ENCODE measurements around the gene BAIAP2. TPM values are rescaled to one million over a fixed set of nuclear protein-coding genes. Genes with fewer than 3 reads are reported as not detected.

BAIAP2 gene
- total RNA-seq, 4 donors from 2014 or later, result 35.8 to 86.8 (median 42.1) TPM

- no peaks in the 10 kb centered on the region for H3K36me3 ChIP-seq
- intact Hi-C loops (cut with DNase I), result loop anchor here (10.0 kb wide), 1 partner anchor 189 kb away; the partner anchor contains the start of gene CEP131
- H3K4me3 ChIP-seq (replicated peaks in 1 of 3), result peak overlapping the region in 2 of 3 donors; percentile 12 to 68
- 17 to 45% methylated on average over 9 to 33 of the region's 66 CpGs for WGBS, 2 donors
- no peaks in the 10 kb centered on the region for H3K27me3 ChIP-seq
- peaks cover 50 to 61% of the 10 kb centered on the region in 2 donors for H3K4me1 ChIP-seq
- peak overlapping the region in 2 of 3 donors; percentile 85 to 86 for H3K27ac ChIP-seq
- no peaks in the 10 kb centered on the region for H3K9me3 ChIP-seq
- TF ChIP-seq POLR2A (IDR thresholded peaks at IDR 0.05) (no peak), CTCF (IDR thresholded peaks at IDR 0.05) (no peak)
- peak in 1 of 2 donors; percentile 44 for DNase-seq
Measured at GRCh38 chr17:81035521-81036196, 708 bp downstream of the BAIAP2 start.

DNA sequence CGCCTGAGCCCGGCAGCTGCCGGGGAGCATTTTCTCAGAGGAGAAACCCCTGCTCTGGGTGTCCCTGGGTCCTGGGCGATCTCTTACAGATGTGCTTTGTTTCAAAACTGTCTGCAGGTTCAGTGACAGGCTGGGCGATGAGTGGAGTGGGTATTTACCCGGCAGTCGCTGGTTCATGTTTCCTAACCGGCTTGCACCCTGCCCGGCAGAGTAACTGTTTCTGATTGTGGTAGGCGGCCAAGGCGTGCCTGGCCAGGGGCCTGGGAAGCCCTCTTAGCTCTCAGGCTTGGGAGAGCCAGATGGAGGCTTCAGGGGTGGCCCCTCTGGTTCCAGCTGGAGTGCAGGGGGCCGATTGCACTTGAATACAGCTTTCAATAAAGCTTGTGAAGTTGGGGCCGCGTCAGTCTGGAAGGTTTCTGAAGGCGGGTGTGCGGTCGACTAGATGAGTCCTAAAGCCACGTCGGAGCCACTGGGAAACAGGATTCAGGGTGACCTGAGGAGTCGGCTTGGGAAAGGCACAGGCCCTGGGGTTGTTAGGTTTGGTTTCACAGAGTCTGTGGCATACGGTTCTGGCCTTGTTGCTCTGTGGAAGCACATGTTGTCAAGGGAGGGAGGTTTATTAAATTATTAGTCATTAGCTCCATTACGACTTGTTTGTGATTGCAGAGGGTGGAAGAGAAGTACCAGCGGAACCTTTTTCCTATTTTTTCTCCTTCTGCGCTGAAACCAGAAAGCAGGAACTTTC is 1.4 kb downstream of the BAIAP2 start:
- peaks cover 56 to 67% of the 10 kb centered on the region in 2 donors for H3K4me1 ChIP-seq
- H3K9me3 ChIP-seq, result no peaks in the 10 kb centered on the region
- WGBS, 2 donors, result 64 to 73% methylated on average over 15 to 24 of the region's 24 CpGs
- H3K27me3 ChIP-seq, result no peaks in the 10 kb centered on the region
- H3K36me3 ChIP-seq, result no peaks in the 10 kb centered on the region
- H3K27ac ChIP-seq, result peak overlapping the region; percentile 67 to 86 (median 85)
- TF ChIP-seq POLR2A (IDR thresholded peaks at IDR 0.05) (no peak), CTCF (IDR thresholded peaks at IDR 0.05) (no peak)
- DNase-seq, result peak in 1 of 2 donors; percentile 23
- H3K4me3 ChIP-seq (replicated peaks in 1 of 3), result peak overlapping the region in 1 of 3 donors; percentile 68
- intact Hi-C loops (cut with DNase I), result loop anchor here (10.0 kb wide), 1 partner anchor 188 kb away; the partner anchor contains the start of gene CEP131

DNA sequence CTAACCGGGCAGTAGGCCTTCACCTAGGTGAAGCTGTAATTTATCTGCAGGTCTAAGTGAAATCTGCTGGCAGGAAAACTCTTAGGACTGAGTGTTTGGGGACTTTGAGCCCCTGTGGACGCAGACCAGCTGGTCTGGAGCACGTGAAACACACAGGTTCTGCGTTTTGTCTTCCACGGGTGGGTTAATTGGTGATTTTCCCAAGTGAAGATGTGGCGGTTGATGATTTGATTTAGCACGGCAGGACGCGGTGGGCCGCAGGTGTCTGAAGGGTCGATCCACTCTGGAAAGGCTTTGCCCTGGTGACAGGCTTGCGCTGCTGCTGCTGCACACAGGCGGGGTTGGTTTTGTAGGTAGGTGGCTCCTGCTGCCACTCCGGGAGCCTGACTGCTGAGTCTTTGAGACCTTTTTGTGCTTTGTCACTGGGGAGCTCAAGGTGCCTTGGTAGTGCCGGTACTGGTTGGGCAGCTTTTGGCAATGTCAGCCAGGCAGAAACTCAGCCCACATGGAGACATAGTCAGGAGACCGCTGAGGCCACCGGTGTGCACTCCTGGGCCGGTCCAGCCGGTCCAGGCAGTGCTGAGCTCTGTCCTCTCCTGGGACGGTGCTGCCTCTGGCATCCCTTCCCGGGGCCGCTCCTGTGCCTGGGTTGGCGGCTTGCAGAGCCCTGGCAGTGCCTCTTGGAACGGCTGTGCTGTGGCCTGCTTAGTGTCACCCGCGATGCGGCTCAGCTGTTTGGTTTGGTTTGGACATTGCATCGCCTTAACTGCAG is 2.3 kb downstream of the BAIAP2 start:
- no peak overlapping the region for H3K4me3 ChIP-seq (replicated peaks in 1 of 3)
- 58 to 64% methylated on average over 15 to 16 of the region's 28 CpGs for WGBS, 2 donors
- no peaks in the 10 kb centered on the region for H3K36me3 ChIP-seq
- peaks cover 56 to 67% of the 10 kb centered on the region in 2 donors for H3K4me1 ChIP-seq
- intact Hi-C loops (cut with DNase I), result loop anchor here (10.0 kb wide), 1 partner anchor 188 kb away; the partner anchor contains the start of gene CEP131
- no peaks in the 10 kb centered on the region for H3K9me3 ChIP-seq
- TF ChIP-seq CTCF (IDR thresholded peaks at IDR 0.05) (no peak), POLR2A (IDR thresholded peaks at IDR 0.05) (peak in 1 of 2 donors; percentile 79)
- DNase-seq, result peak; percentile 91 to 93
- peak overlapping the region; percentile 67 to 86 (median 85) for H3K27ac ChIP-seq
- no peaks in the 10 kb centered on the region for H3K27me3 ChIP-seq

- H3K4me1 ChIP-seq, result peaks cover 57 to 72% of the 10 kb centered on the region in 2 donors
- no peak overlapping the region for H3K4me3 ChIP-seq (replicated peaks in 1 of 3)
- WGBS, 2 donors, result 55 to 64% methylated on average over 10 to 26 of the region's 30 CpGs
- DNase-seq, result peak; percentile 84 to 88
- no peak for TF ChIP-seq CTCF (IDR thresholded peaks at IDR 0.05)
- no peak for TF ChIP-seq POLR2A (IDR thresholded peaks at IDR 0.05)
- H3K27me3 ChIP-seq, result no peaks in the 10 kb centered on the region
- no peaks in the 10 kb centered on the region for H3K36me3 ChIP-seq
- H3K9me3 ChIP-seq, result no peaks in the 10 kb centered on the region
- intact Hi-C loops (cut with DNase I), result loop anchor here (10.0 kb wide), 1 partner anchor 187 kb away; the partner anchor contains the start of gene CEP131
- peak overlapping the region; percentile 50 to 86 (median 85) for H3K27ac ChIP-seq
Measured at GRCh38 chr17:81037798-81038733, 3.1 kb downstream of the BAIAP2 start.

All from thyroid gland (tissue), 4 donors.